ENCODE results near the gene CYP19A1. TPM values are rescaled to one million over a fixed set of nuclear protein-coding genes. Genes with fewer than 3 reads are reported as not detected.

Gene CYP19A1
- total RNA-seq, 1 experiment from 2014 or later, result not detected

- H3K4me2 ChIP-seq (ENCODE audit: low read length), result no peak overlapping the region
- POLR2A ChIA-PET, result no interaction called here
These were observed 153.8 kb downstream of the CYP19A1 start for GRCh38 chr15:51184627-51185026.

More at GRCh38 chr15:51184627-51185026, 153.8 kb downstream of the CYP19A1 start:
- no peaks in the 10 kb centered on the region for H3K27me3 ChIP-seq (ENCODE audit: insufficient read depth, low read length)
- no peak overlapping the region for H2AFZ ChIP-seq (ENCODE audit: low read depth, low read length, poor library complexity, severe bottlenecking)
- RAD21 ChIA-PET (ENCODE audit: low non-redundant PET in 1 of 2, low total read pairs in 2 of 2, uncharacterized antibody in 2 of 2, unreplicated experiment in 2 of 2), result no interaction called here
- no peaks in the 10 kb centered on the region for H3K9me2 ChIP-seq (ENCODE audit: insufficient read depth)
- H3K4me1 ChIP-seq (ENCODE audit: control insufficient read depth in 1 of 2, insufficient read depth in 2 of 2, low read length in 2 of 2), result no peaks in the 10 kb centered on the region
- H3K9ac ChIP-seq (ENCODE audit: low read length), result no peak overlapping the region
- H3K9me3 ChIP-seq (ENCODE audit: control insufficient read depth in 1 of 2, insufficient read depth in 1 of 2, low read depth in 1 of 2, low read length in 2 of 2), result no peaks in the 10 kb centered on the region
- DNase-seq (ENCODE audit: low read depth, low spot score) (no peak), ATAC-seq (no peak)
- TF ChIP-seq RAD21 (IDR thresholded peaks at IDR 0.05; ENCODE audit: low read depth) (no peak), POLR2AphosphoS5 (IDR thresholded peaks at IDR 0.05; ENCODE audit: low read depth, low read length) (no peak), SIN3A (IDR thresholded peaks at IDR 0.05; ENCODE audit: low read depth) (no peak), MAX (IDR thresholded peaks at IDR 0.05) (no peak), ELF1 (IDR thresholded peaks at IDR 0.05; ENCODE audit: borderline replicate concordance, low read depth) (no peak), EZH2phosphoT487 (IDR thresholded peaks at IDR 0.05; ENCODE audit: borderline replicate concordance) (no peak), EZH2 (IDR thresholded peaks at IDR 0.05) (no peak), ATF3 (IDR thresholded peaks at IDR 0.05) (no peak), CTCF (IDR thresholded peaks at IDR 0.05 in 2 of 3, conservative IDR thresholded peaks at IDR 0.05 in 1 of 3; ENCODE audit: borderline replicate concordance in 1 of 3, insufficient read depth in 1 of 3, low read depth in 2 of 3, low read length in 2 of 3) (no peak), ZBTB33 (IDR thresholded peaks at IDR 0.05; ENCODE audit: extremely low read depth, insufficient replicate concordance, low read length) (no peak), SP1 (IDR thresholded peaks at IDR 0.05; ENCODE audit: low read depth) (no peak), FOSL1 (IDR thresholded peaks at IDR 0.05; ENCODE audit: low read depth) (no peak), REST (IDR thresholded peaks at IDR 0.05; ENCODE audit: low read depth) (no peak), TCF7L2 (IDR thresholded peaks at IDR 0.05; ENCODE audit: borderline replicate concordance, extremely low read depth, insufficient read depth, insufficient read length) (no peak), SRF (IDR thresholded peaks at IDR 0.05; ENCODE audit: low read depth) (no peak)
- CTCF ChIA-PET, result interaction anchor here (3.3 kb wide), 1 partner anchor 8 kb away, joined by 21 read pairs; no protein-coding TSS in a partner anchor
- H3K79me2 ChIP-seq (ENCODE audit: insufficient read depth, low read length), result no peaks in the 10 kb centered on the region
- H3K36me3 ChIP-seq (ENCODE audit: control insufficient read depth in 1 of 2, insufficient read depth in 2 of 2, low read length in 2 of 2), result no peaks in the 10 kb centered on the region
- H3K4me3 ChIP-seq (replicated peaks in 1 of 2; ENCODE audit: low read depth in 1 of 2, low read length in 2 of 2), result no peak overlapping the region
- no peaks in the 10 kb centered on the region for H4K20me1 ChIP-seq (ENCODE audit: insufficient read depth)
- BruUV-seq (replicated peaks), result no TSS peak
- intact Hi-C loops (cut with micrococcal nuclease), result no loop called here
- no peak overlapping the region for H3K27ac ChIP-seq (ENCODE audit: low read depth, low read length)
